PC-3 (cell line): ENCODE data around the gene FKBP2. TPM values are rescaled to one million over a fixed set of nuclear protein-coding genes. Genes with fewer than 3 reads are reported as not detected.
A peak's percentile ranks its signal among the peaks of the same experiment; 100 is the strongest.

Experiments used
- ATAC-seq: fragments of 200-7000 bp; cut with Tn5 transposase; 2 replicates; pipeline ENCODE4 v1.9.1; 2020; ENCODE audit warnings: mild to moderate bottlenecking, moderate library complexity
- BruUV-seq: library from RNA; stranded (reverse); fragments of 400-500 nt; replicated peaks from 2 replicates; lab custom pipeline; 2021; lab: Mats Ljungman, UMichigan
- CTCF ChIA-PET: fragments of 300-600 bp; sonication (Branson Sonifier 250); formaldehyde crosslinking; loops from one replicate; lab custom pipeline; 2022; ENCODE audit warnings: antibody characterized with exemption; lab: Charles Lee
- POLR2A ChIA-PET: fragments of 300-600 bp; sonication (Branson Sonifier 250); formaldehyde crosslinking; loops from one replicate; lab custom pipeline; 2022; ENCODE audit warnings: antibody characterized with exemption; ENCODE audit not compliant: unreplicated experiment; lab: Charles Lee
- DNase-seq: peaks from one replicate; pipeline ENCODE4 v3.0.0-alpha.2; 2015
- H2AFZ ChIP-seq: fragments of 300-600 bp; sonication (generic); 2 replicates; pipeline ENCODE4 v1.6.0; 2016; ENCODE audit warnings: antibody characterized with exemption, low read length
- H3F3A ChIP-seq: fragments of 300-600 bp; sonication (generic); one replicate; pipeline ENCODE4 v1.6.0; 2017; ENCODE audit warnings: antibody characterized with exemption, low read length, control low read depth, mild to moderate bottlenecking; ENCODE audit not compliant: unreplicated experiment
- H3K27ac ChIP-seq: fragments of 300-600 bp; sonication (generic); 2 replicates; pipeline ENCODE4 v1.5.1; 2016; ENCODE audit warnings: mild to moderate bottlenecking, low read length
- H3K27me3 ChIP-seq: fragments of 300-600 bp; sonication (generic); 2 replicates; pipeline ENCODE4 v1.6.1; 2016; ENCODE audit warnings: low read length, mixed read lengths
- H3K36me3 ChIP-seq: fragments of 300-600 bp; sonication (generic); 2 replicates; pipeline ENCODE4 v1.6.1; 2016; ENCODE audit warnings: low read depth, mixed run types, low read length, mixed read lengths
- H3K4me1 ChIP-seq: fragments of 300-600 bp; sonication (generic); 2 replicates; pipeline ENCODE4 v1.5.1; 2016; ENCODE audit warnings: low read length; ENCODE audit not compliant: insufficient read depth
- H3K4me2 ChIP-seq: fragments of 300-600 bp; sonication (generic); 2 replicates; pipeline ENCODE4 v1.6.0; 2016; ENCODE audit warnings: low read length
- H3K4me3 ChIP-seq: fragments of 300-600 bp; sonication (generic); 2 replicates; pipeline ENCODE4 v1.5.1; 2016; ENCODE audit warnings: mild to moderate bottlenecking, low read length, mixed read lengths
- H3K79me2 ChIP-seq: fragments of 300-600 bp; sonication (generic); 2 replicates; pipeline ENCODE4 v1.6.1; 2017; ENCODE audit warnings: low read length, mixed read lengths
- H3K9ac ChIP-seq: fragments of 300-600 bp; sonication (generic); 2 replicates; pipeline ENCODE4 v1.6.0; 2016; ENCODE audit warnings: mild to moderate bottlenecking, low read length
- H3K9me2 ChIP-seq: fragments of 300-600 bp; sonication (generic); replicated peaks from 2 replicates; pipeline ENCODE4 v1.6.1; 2016; ENCODE audit warnings: mixed run types, low read length, mixed read lengths
- H3K9me3 ChIP-seq: fragments of 300-600 bp; sonication (generic); 2 replicates; pipeline ENCODE4 v1.6.1; 2016; ENCODE audit warnings: low read length, mixed read lengths
- H4K20me1 ChIP-seq: fragments of 300-600 bp; sonication (generic); 2 replicates; pipeline ENCODE4 v1.6.1; 2016; ENCODE audit warnings: low read length, mixed read lengths
- CTCF ChIP-seq: fragments of 300-600 bp; sonication (generic); conservative IDR thresholded peaks from 2 replicates; pipeline ENCODE4 v1.5.1; 2017; ENCODE audit warnings: antibody characterized with exemption, low read depth, mild to moderate bottlenecking, low read length
- EZH2 ChIP-seq: fragments of 300-600 bp; sonication (generic); IDR thresholded peaks from one replicate; pipeline ENCODE4 v1.6.1; 2017; ENCODE audit warnings: antibody characterized with exemption, mild to moderate bottlenecking, low read length; ENCODE audit not compliant: unreplicated experiment
- EZH2phosphoT487 ChIP-seq: fragments of 300-600 bp; sonication (generic); IDR thresholded peaks from 2 replicates; pipeline ENCODE4 v1.6.1; 2018; ENCODE audit warnings: mild to moderate bottlenecking, antibody characterized with exemption, low read length, borderline replicate concordance
- intact Hi-C: fragments of 100-400 bp; cut with micrococcal nuclease; formaldehyde crosslinking; loops from 2 replicates; pipeline ENCODE4 v1.9.0; 2023
- total RNA-seq: library from RNA; depleted of rRNA; stranded (reverse); fragments of >200 nt; gene quantifications from 2 replicates; pipeline ENCODE4 v1.2.3, GENCODE V29; 2014

The FKBP2 gene
- total RNA-seq, 1 experiment from 2014 or later: 215 TPM

GRCh38 chr11:64267207-64267945, 26.5 kb downstream of the FKBP2 start:
- peaks cover 35% of the 10 kb centered on the region for H3K4me1 ChIP-seq

GRCh38 chr11:64268025-64268892, 27.4 kb downstream of the FKBP2 start:
- peaks cover 13% of the 10 kb centered on the region; the same call in 1 of the 2 replicates for H3K36me3 ChIP-seq
- no peaks in the 10 kb centered on the region for H3K9me2 ChIP-seq
- no peak overlapping the region for H3K9ac ChIP-seq
- H3F3A ChIP-seq: no peaks in the 10 kb centered on the region
- peak overlapping the region; percentile 82 for H3K4me2 ChIP-seq
- H3K27me3 ChIP-seq: no peaks in the 10 kb centered on the region
- intact Hi-C loops: no loop called here
- CTCF ChIA-PET: no interaction called here
- H4K20me1 ChIP-seq: no peaks in the 10 kb centered on the region
- H3K4me3 ChIP-seq: peak overlapping the region; percentile 69; the same call in 1 of the 2 replicates
- TF ChIP-seq CTCF: no peak
- no peak for TF ChIP-seq EZH2phosphoT487
- no peak for TF ChIP-seq EZH2
- peak; percentile 58 for DNase-seq
- POLR2A ChIA-PET: no interaction called here
- H2AFZ ChIP-seq: no peak overlapping the region
- ATAC-seq: peak; percentile 1
- H3K27ac ChIP-seq: peak overlapping the region; percentile 59
- BruUV-seq: no TSS peak
- no peaks in the 10 kb centered on the region for H3K9me3 ChIP-seq
- peaks cover 35% of the 10 kb centered on the region for H3K4me1 ChIP-seq
- peaks cover 14% of the 10 kb centered on the region; the same call in 1 of the 2 replicates for H3K79me2 ChIP-seq

More at GRCh38 chr11:64267207-64267945, 26.5 kb downstream of the FKBP2 start:
- H4K20me1 ChIP-seq: no peaks in the 10 kb centered on the region
- H3K36me3 ChIP-seq: peaks cover 21% of the 10 kb centered on the region; the same call in 1 of the 2 replicates
- H3F3A ChIP-seq: no peaks in the 10 kb centered on the region
- no peak overlapping the region for H3K4me3 ChIP-seq
- H3K9ac ChIP-seq: no peak overlapping the region
- POLR2A ChIA-PET: no interaction called here
- no peak overlapping the region for H3K4me2 ChIP-seq
- BruUV-seq: no TSS peak
- TF ChIP-seq CTCF: no peak
- no peak for TF ChIP-seq EZH2phosphoT487
- no peak for TF ChIP-seq EZH2
- DNase-seq: no peak
- H3K9me2 ChIP-seq: no peaks in the 10 kb centered on the region
- H3K9me3 ChIP-seq: no peaks in the 10 kb centered on the region
- CTCF ChIA-PET: no interaction called here
- peaks cover 11% of the 10 kb centered on the region; the same call in 1 of the 2 replicates for H3K79me2 ChIP-seq
- intact Hi-C loops: no loop called here
- no peak overlapping the region for H3K27ac ChIP-seq
- no peak overlapping the region for H2AFZ ChIP-seq
- H3K27me3 ChIP-seq: no peaks in the 10 kb centered on the region
- ATAC-seq: no peak
